Nasal cavity respiratory epithelium epithelial cell of viscerocranial mucosa (primary cell): ENCODE data around the gene CRISP3. TPM values are rescaled to one million over a fixed set of nuclear protein-coding genes. Genes with fewer than 3 reads are reported as not detected.

Experiments used
- total RNA-seq: library from RNA; depleted of rRNA; stranded (reverse); fragments of >200 nt; gene quantifications from 2 replicates; pipeline ENCODE4 v1.2.3, GENCODE V29; 2014

Gene CRISP3
- 0.07 and 0.34 TPM in 2 replicates for total RNA-seq

GRCh38 chr6:49744259-49744658 lies at the start of gene CRISP3:
CRISP3 (minus strand) TSS chr6:49744388; CDS start chr6:49744367, 21 bp downstream.

GRCh38 chr6:49787176-49787575 lies 43.0 kb upstream of the CRISP3 start, which contains the start of gene PGK2:
PGK2 (minus strand) TSS chr6:49787285; CDS start chr6:49787187, 98 bp downstream.

GRCh38 chr6:49713346-49713745 lies 30.8 kb downstream of the CRISP3 start, which contains the start of gene CRISP2:
CRISP2 (minus strand) TSS chr6:49713543; CDS start chr6:49709196, 4,347 bp downstream.

Other genes starting within 250 kb of the CRISP3 start
- not detected in 2 replicates for gene GLYATL3, start 244.5 kb downstream of the CRISP3 start, total RNA-seq
- 22.3 and 22.6 TPM in 2 replicates for gene C6orf141, start 193.7 kb downstream of the CRISP3 start, total RNA-seq
- gene RHAG, start 107.5 kb downstream of the CRISP3 start, total RNA-seq: not detected in 2 replicates
- gene CRISP2, start 30.8 kb downstream of the CRISP3 start, total RNA-seq: not detected in 2 replicates
- gene PGK2, start 42.9 kb upstream of the CRISP3 start, total RNA-seq: not detected in 2 replicates
- not detected in 2 replicates for gene CRISP1, start 122.1 kb upstream of the CRISP3 start, total RNA-seq
- not detected in 2 replicates for gene DEFB114, start 219.8 kb upstream of the CRISP3 start, total RNA-seq
- gene DEFB113, start 225.2 kb upstream of the CRISP3 start, total RNA-seq: not detected in 2 replicates